ENCODE measurements around the gene CDKN2B-AS1.

Gene CDKN2B-AS1

GRCh38 chr9:22005702-22006606 is 11.4 kb downstream of the CDKN2B-AS1 start:
- Histone ChIP-seq H3K79me1 (ENCODE audit: low read length) (peaks cover 4% of the 10 kb centered on the region), H3K9ac (ENCODE audit: low read length) (peak overlapping the region; percentile 1), H3K4ac (ENCODE audit: low read depth, low read length) (no peak overlapping the region), H3K18ac (ENCODE audit: low read length) (peak overlapping the region; percentile 33), H2AFZ (ENCODE audit: insufficient read depth, low read length, poor library complexity) (no peak overlapping the region), H3K36me3 (ENCODE audit: control insufficient read depth in 1 of 2, insufficient read depth in 2 of 2, low read length in 2 of 2) (peaks cover 13% of the 10 kb centered on the region in 2 experiments), H4K8ac (ENCODE audit: low read depth, low read length) (no peak overlapping the region), H2BK120ac (ENCODE audit: insufficient read depth, low read length, poor library complexity) (no peak overlapping the region), H3K23ac (ENCODE audit: low read length) (no peak overlapping the region), H4K91ac (ENCODE audit: low read depth, low read length) (no peak overlapping the region), H3K27ac (ENCODE audit: low read depth, low read length) (no peak overlapping the region), H3K14ac (ENCODE audit: low read length) (no peak overlapping the region), H3K27me3 (ENCODE audit: insufficient read depth, low read length) (no peaks in the 10 kb centered on the region), H3K4me1 (ENCODE audit: control insufficient read depth in 1 of 2, insufficient read depth in 2 of 2, low read length in 2 of 2) (peaks cover 4 to 12% of the 10 kb centered on the region in 2 experiments), H4K12ac (ENCODE audit: low read depth, low read length) (no peak overlapping the region), H2AK5ac (ENCODE audit: low read length) (no peak overlapping the region), H3K79me2 (ENCODE audit: control insufficient read depth, insufficient read depth, low read length, poor library complexity) (peaks cover 5% of the 10 kb centered on the region), H3K4me3 (ENCODE audit: low read depth, low read length) (peak overlapping the region; percentile 62), H3K9me3 (ENCODE audit: insufficient read depth, low read depth, low read length) (peaks cover 4% of the 10 kb centered on the region), H2BK12ac (ENCODE audit: low read length) (no peak overlapping the region), H3K4me2 (ENCODE audit: low read length) (peak overlapping the region; percentile 64), H2BK5ac (ENCODE audit: low read depth, low read length, poor library complexity) (no peak overlapping the region)
- no peak for DNase-seq
- no CpG with 5 or more reads among the region's 44 CpGs for WGBS (ENCODE audit: extremely low coverage, insufficient coverage, insufficient read length)

GRCh38 chr9:22008384-22008716 is 13.8 kb downstream of the CDKN2B-AS1 start:
- no peak overlapping the region for H2AK5ac ChIP-seq (ENCODE audit: low read length)
- H3K4me2 ChIP-seq (ENCODE audit: low read length), result peak overlapping the region; percentile 75
- no peak overlapping the region for H2AFZ ChIP-seq (ENCODE audit: insufficient read depth, low read length, poor library complexity)
- H4K91ac ChIP-seq (ENCODE audit: low read depth, low read length), result no peak overlapping the region
- H3K18ac ChIP-seq (ENCODE audit: low read length), result no peak overlapping the region
- peaks cover 5% of the 10 kb centered on the region for H3K79me2 ChIP-seq (ENCODE audit: control insufficient read depth, insufficient read depth, low read length, poor library complexity)
- H3K9me3 ChIP-seq (ENCODE audit: insufficient read depth, low read depth, low read length), result peaks cover 4% of the 10 kb centered on the region
- H3K23ac ChIP-seq (ENCODE audit: low read length), result no peak overlapping the region
- H3K27me3 ChIP-seq (ENCODE audit: insufficient read depth, low read length), result no peaks in the 10 kb centered on the region
- peaks cover 13% of the 10 kb centered on the region in 2 experiments for H3K36me3 ChIP-seq (ENCODE audit: control insufficient read depth in 1 of 2, insufficient read depth in 2 of 2, low read length in 2 of 2)
- no peak overlapping the region for H3K4ac ChIP-seq (ENCODE audit: low read depth, low read length)
- no peak overlapping the region for H3K14ac ChIP-seq (ENCODE audit: low read length)
- no CpG with 5 or more reads among the region's 8 CpGs for WGBS (ENCODE audit: extremely low coverage, insufficient coverage, insufficient read length)
- peak overlapping the region; percentile 86 for H3K4me3 ChIP-seq (ENCODE audit: low read depth, low read length)
- H3K79me1 ChIP-seq (ENCODE audit: low read length), result peaks cover 4% of the 10 kb centered on the region
- peaks cover 4 to 12% of the 10 kb centered on the region in 2 experiments for H3K4me1 ChIP-seq (ENCODE audit: control insufficient read depth in 1 of 2, insufficient read depth in 2 of 2, low read length in 2 of 2)
- no peak overlapping the region for H3K9ac ChIP-seq (ENCODE audit: low read length)
- no peak overlapping the region for H4K12ac ChIP-seq (ENCODE audit: low read depth, low read length)
- DNase-seq, result no peak
- no peak overlapping the region for H4K8ac ChIP-seq (ENCODE audit: low read depth, low read length)
- no peak overlapping the region for H2BK12ac ChIP-seq (ENCODE audit: low read length)
- H3K27ac ChIP-seq (ENCODE audit: low read depth, low read length), result peak overlapping the region; percentile 91
- H2BK120ac ChIP-seq (ENCODE audit: insufficient read depth, low read length, poor library complexity), result no peak overlapping the region
- H2BK5ac ChIP-seq (ENCODE audit: low read depth, low read length, poor library complexity), result no peak overlapping the region

- Histone ChIP-seq H2AK5ac (ENCODE audit: low read length) (no peak within 1 kb of the TSS), H3K36me3 (ENCODE audit: control insufficient read depth in 1 of 2, insufficient read depth in 2 of 2, low read length in 2 of 2) (peaks cover 13% of the 10 kb centered on the region in 2 experiments), H3K18ac (ENCODE audit: low read length) (peak within 1 kb of the TSS; percentile 88), H2BK120ac (ENCODE audit: insufficient read depth, low read length, poor library complexity) (peak within 1 kb of the TSS; percentile 52), H3K4ac (ENCODE audit: low read depth, low read length) (peak within 1 kb of the TSS; percentile 50), H2BK12ac (ENCODE audit: low read length) (peak within 1 kb of the TSS; percentile 13), H4K8ac (ENCODE audit: low read depth, low read length) (peak within 1 kb of the TSS; percentile 81), H2AFZ (ENCODE audit: insufficient read depth, low read length, poor library complexity) (peak within 1 kb of the TSS; percentile 82), H3K4me1 (ENCODE audit: control insufficient read depth in 1 of 2, insufficient read depth in 2 of 2, low read length in 2 of 2) (peaks cover 4 to 12% of the 10 kb centered on the region in 2 experiments), H3K4me2 (ENCODE audit: low read length) (peak within 1 kb of the TSS; percentile 75), H3K4me3 (ENCODE audit: low read depth, low read length) (peak within 1 kb of the TSS; percentile 86), H3K23ac (ENCODE audit: low read length) (no peak within 1 kb of the TSS), H2BK5ac (ENCODE audit: low read depth, low read length, poor library complexity) (peak within 1 kb of the TSS; percentile 58), H3K79me1 (ENCODE audit: low read length) (peaks cover 4% of the 10 kb centered on the region), H3K9me3 (ENCODE audit: insufficient read depth, low read depth, low read length) (peaks cover 4% of the 10 kb centered on the region), H4K91ac (ENCODE audit: low read depth, low read length) (peak within 1 kb of the TSS; percentile 64), H3K14ac (ENCODE audit: low read length) (peak within 1 kb of the TSS; percentile 82), H3K27ac (ENCODE audit: low read depth, low read length) (peak within 1 kb of the TSS; percentile 91), H4K12ac (ENCODE audit: low read depth, low read length) (no peak within 1 kb of the TSS), H3K9ac (ENCODE audit: low read length) (peak within 1 kb of the TSS; percentile 85), H3K79me2 (ENCODE audit: control insufficient read depth, insufficient read depth, low read length, poor library complexity) (peaks cover 5% of the 10 kb centered on the region), H3K27me3 (ENCODE audit: insufficient read depth, low read length) (no peaks in the 10 kb centered on the region)
- WGBS (ENCODE audit: extremely low coverage, insufficient coverage, insufficient read length), result no CpG with 5 or more reads among the region's 86 CpGs
- peak; percentile 98 to 100 for DNase-seq
Measured at GRCh38 chr9:22008717-22009505, 14.3 kb downstream of the CDKN2B-AS1 start, which contains the start of gene CDKN2B. Gene CDKN2B, minus strand, starts transcription at chr9:22009305. Its CDS starts 352 bp downstream, at chr9:22008953.

- peaks cover 4% of the 10 kb centered on the region for H3K79me1 ChIP-seq (ENCODE audit: low read length)
- no peak overlapping the region for H2BK120ac ChIP-seq (ENCODE audit: insufficient read depth, low read length, poor library complexity)
- no CpG with 5 or more reads among the region's 6 CpGs for WGBS (ENCODE audit: extremely low coverage, insufficient coverage, insufficient read length)
- H3K18ac ChIP-seq (ENCODE audit: low read length), result no peak overlapping the region
- H3K27ac ChIP-seq (ENCODE audit: low read depth, low read length), result no peak overlapping the region
- no peak overlapping the region for H3K23ac ChIP-seq (ENCODE audit: low read length)
- H3K14ac ChIP-seq (ENCODE audit: low read length), result no peak overlapping the region
- H2BK5ac ChIP-seq (ENCODE audit: low read depth, low read length, poor library complexity), result no peak overlapping the region
- H3K4me2 ChIP-seq (ENCODE audit: low read length), result peak overlapping the region; percentile 61
- DNase-seq, result no peak
- H4K91ac ChIP-seq (ENCODE audit: low read depth, low read length), result no peak overlapping the region
- no peaks in the 10 kb centered on the region for H3K27me3 ChIP-seq (ENCODE audit: insufficient read depth, low read length)
- no peak overlapping the region for H2AK5ac ChIP-seq (ENCODE audit: low read length)
- H3K9me3 ChIP-seq (ENCODE audit: insufficient read depth, low read depth, low read length), result peaks cover 4% of the 10 kb centered on the region
- H3K36me3 ChIP-seq (ENCODE audit: control insufficient read depth in 1 of 2, insufficient read depth in 2 of 2, low read length in 2 of 2), result peaks cover 13% of the 10 kb centered on the region in 2 experiments
- H3K4me3 ChIP-seq (ENCODE audit: low read depth, low read length), result no peak overlapping the region
- H2BK12ac ChIP-seq (ENCODE audit: low read length), result no peak overlapping the region
- peaks cover 5% of the 10 kb centered on the region for H3K79me2 ChIP-seq (ENCODE audit: control insufficient read depth, insufficient read depth, low read length, poor library complexity)
- no peak overlapping the region for H3K4ac ChIP-seq (ENCODE audit: low read depth, low read length)
- no peak overlapping the region for H4K8ac ChIP-seq (ENCODE audit: low read depth, low read length)
- no peak overlapping the region for H3K9ac ChIP-seq (ENCODE audit: low read length)
- H4K12ac ChIP-seq (ENCODE audit: low read depth, low read length), result no peak overlapping the region
- H2AFZ ChIP-seq (ENCODE audit: insufficient read depth, low read length, poor library complexity), result peak overlapping the region; percentile 43
- peaks cover 4 to 12% of the 10 kb centered on the region in 2 experiments for H3K4me1 ChIP-seq (ENCODE audit: control insufficient read depth in 1 of 2, insufficient read depth in 2 of 2, low read length in 2 of 2)
Measured at GRCh38 chr9:22009506-22009867, 14.9 kb downstream of the CDKN2B-AS1 start.

All from trophoblast cell (in vitro differentiated cells and primary cell).